Fibroblast of lung (primary cell): ENCODE results near the gene PFDN1.

Experiments used
- EZH2 ChIP-seq: IDR thresholded peaks from 2 replicates; pipeline ENCODE4 v1.5.1; 2012; ENCODE audit warnings: low read length, control low read depth, mild to moderate bottlenecking; ENCODE audit errors: missing control alignments
- TF ChIP-seq, protein P1 (sequence below), 2 donors: IDR thresholded peaks in 1 of 2; conservative IDR thresholded peaks in 1 of 2; 1 replicate in 1 of 2; 2 replicates in 1 of 2; pipeline ENCODE4 v1.5.1; 2011 to 2012; ENCODE audit warnings: low read length in 2 of 2, control low read depth in 1 of 2, inconsistent platforms in 1 of 2, low read depth in 1 of 2, mild to moderate bottlenecking in 1 of 2

DNA sequence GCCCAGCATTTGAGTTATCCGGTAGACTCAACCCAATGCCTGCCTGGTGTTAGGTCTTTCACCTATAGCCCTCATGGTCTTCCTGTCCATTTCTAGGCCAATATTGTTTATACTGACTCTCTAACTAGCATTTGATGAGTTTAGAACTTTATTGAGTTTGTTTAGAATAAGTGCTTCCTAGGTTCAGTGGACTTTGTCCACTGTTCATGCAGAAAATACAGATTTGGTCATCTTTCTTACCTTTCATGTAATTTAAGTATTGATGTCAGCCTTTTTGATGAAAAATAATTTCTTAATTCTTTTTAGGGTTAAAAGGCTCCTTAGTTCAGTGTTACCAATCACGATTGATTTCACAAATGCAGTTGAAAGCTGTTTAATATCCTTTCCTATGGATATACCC, 105.9 kb downstream of the PFDN1 start:
- TF ChIP-seq, protein P1, sequence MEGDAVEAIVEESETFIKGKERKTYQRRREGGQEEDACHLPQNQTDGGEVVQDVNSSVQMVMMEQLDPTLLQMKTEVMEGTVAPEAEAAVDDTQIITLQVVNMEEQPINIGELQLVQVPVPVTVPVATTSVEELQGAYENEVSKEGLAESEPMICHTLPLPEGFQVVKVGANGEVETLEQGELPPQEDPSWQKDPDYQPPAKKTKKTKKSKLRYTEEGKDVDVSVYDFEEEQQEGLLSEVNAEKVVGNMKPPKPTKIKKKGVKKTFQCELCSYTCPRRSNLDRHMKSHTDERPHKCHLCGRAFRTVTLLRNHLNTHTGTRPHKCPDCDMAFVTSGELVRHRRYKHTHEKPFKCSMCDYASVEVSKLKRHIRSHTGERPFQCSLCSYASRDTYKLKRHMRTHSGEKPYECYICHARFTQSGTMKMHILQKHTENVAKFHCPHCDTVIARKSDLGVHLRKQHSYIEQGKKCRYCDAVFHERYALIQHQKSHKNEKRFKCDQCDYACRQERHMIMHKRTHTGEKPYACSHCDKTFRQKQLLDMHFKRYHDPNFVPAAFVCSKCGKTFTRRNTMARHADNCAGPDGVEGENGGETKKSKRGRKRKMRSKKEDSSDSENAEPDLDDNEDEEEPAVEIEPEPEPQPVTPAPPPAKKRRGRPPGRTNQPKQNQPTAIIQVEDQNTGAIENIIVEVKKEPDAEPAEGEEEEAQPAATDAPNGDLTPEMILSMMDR (conservative IDR thresholded peaks at IDR 0.05 in 1 of 2, IDR thresholded peaks at IDR 0.05 in 1 of 2; ENCODE audit: low read depth in 1 of 2, low read length in 2 of 2): no peak
- TF ChIP-seq EZH2: no peak
